ENCODE data around the gene PDCD2L.

- TF ChIP-seq POLR2AphosphoS5 (IDR thresholded peaks at IDR 0.05; ENCODE audit: borderline replicate concordance, low read depth, low read length) (no peak), EZH2 (IDR thresholded peaks at IDR 0.05) (no peak), FOXP2 (optimal IDR thresholded peaks at IDR 0.05; ENCODE audit: control extremely low read depth, extremely low read length, insufficient read depth) (no peak)
Observed at GRCh38 chr19:34383599-34383998, 20.6 kb upstream of the PDCD2L start.
